ENCODE measurements around the gene LOX.

The LOX gene

GRCh38 chr5:122050959-122051358 lies 27.1 kb downstream of the LOX start:
- no peak for DNase-seq

GRCh38 chr5:122040636-122041302 lies 37.3 kb downstream of the LOX start:
- no peak for DNase-seq

- DNase-seq: no peak
Observed at GRCh38 chr5:122036326-122036725, 41.7 kb downstream of the LOX start.

- no peak for DNase-seq
Observed at GRCh38 chr5:122035913-122036312, 42.1 kb downstream of the LOX start.

- DNase-seq: no peak
Observed at GRCh38 chr5:122031836-122032235, 46.2 kb downstream of the LOX start.

GRCh38 chr5:122030251-122030650 lies 47.8 kb downstream of the LOX start:
- no peak for DNase-seq

GRCh38 chr5:122029818-122030217 lies 48.2 kb downstream of the LOX start:
- DNase-seq: no peak

GRCh38 chr5:122022966-122023365 lies 55.1 kb downstream of the LOX start:
- DNase-seq: no peak

GRCh38 chr5:122019919-122020590 lies 58.0 kb downstream of the LOX start:
- peak in 1 of 5 donors; percentile 54 for DNase-seq

GRCh38 chr5:122015471-122015870 lies 62.6 kb downstream of the LOX start:
- no peak for DNase-seq

GRCh38 chr5:122014236-122014935 lies 63.7 kb downstream of the LOX start:
- DNase-seq: no peak

Measured in T-helper 1 cell (primary cell).